Pancreas (tissue), 10 donors: ENCODE data around the gene TGFB3. TPM values are rescaled to one million over a fixed set of nuclear protein-coding genes. Genes with fewer than 3 reads are reported as not detected.
"Not testable (repeated sequence)": the region's sequence is repeated elsewhere in the genome, so short reads cannot be mapped to it uniquely, and the experiment has no call there.

ENCODE experiments used
- ATAC-seq, 4 donors: fragments of 200-7000 bp; cut with Tn5 transposase; one replicate each; pipeline versions ENCODE4 v1.8.0 to v1.9.1; 2020; ENCODE audit warnings: mild to moderate bottlenecking in 4 of 4, moderate library complexity in 4 of 4
- DNase-seq, 6 donors: peaks; one replicate each; pipeline ENCODE4 v3.0.0-alpha.2; 2020
- FAIRE-seq: peaks from 2 replicates; lab custom pipeline; 2012; peaks lifted over from hg19 to GRCh38; lab: Jason Lieb, UNC
- H3K27ac ChIP-seq, 4 donors: fragments of 200-600 bp; sonication (generic); 1 replicate in 3 of 4; 2 replicates in 1 of 4; pipeline versions ENCODE4 v1.5.0 to v1.8.0; 2020
- H3K27me3 ChIP-seq, 4 donors: fragments of 200-600 bp; one replicate each; pipeline ENCODE4 v1.8.0; 2021
- H3K36me3 ChIP-seq, 3 donors: fragments of 200-600 bp; sonication (generic) in 1 of 3; one replicate each; pipeline versions ENCODE4 v1.5.0 to v1.8.0; 2020 to 2021
- H3K4me1 ChIP-seq, 3 donors: fragments of 200-600 bp; one replicate each; pipeline ENCODE4 v1.8.0; 2021
- H3K4me3 ChIP-seq, 4 donors: fragments of 200-600 bp; sonication (generic) in 2 of 4; one replicate each; pipeline versions ENCODE4 v1.5.0 to v1.8.0; 2020 to 2021
- H3K9me3 ChIP-seq, 4 donors: fragments of 200-600 bp; one replicate each; pipeline ENCODE4 v1.8.0; 2021
- WGBS, 2 donors: extraction: QIAGEN DNeasy Blood & Tissue Kit; methylation state at CpG; one replicate each; pipeline ENCODE4 v1.1.7; 2013; 5-methylcytosine and 5-hydroxymethylcytosine counted together
- intact Hi-C, 3 donors: fragments of 100-400 bp; cut with DNase I; formaldehyde crosslinking; loops; one replicate each; pipeline versions ENCODE4 v1.11.1 to v1.14.2; 2022
- polyA plus RNA-seq, 2 donors: library from polyadenylated mRNA; stranded (reverse); fragments of 200-250 nt; gene quantifications; one replicate each; pipeline ENCODE4 v1.2.3, GENCODE V29; 2013
- total RNA-seq, 6 donors: library from RNA; stranded (reverse); fragmentation: NEBNext Ultra II Directional in 4 of 6; extraction: Animal tissue kit (Norgen Biotek cat#: 25700) in 4 of 6; gene quantifications; one replicate each; pipeline versions ENCODE4 v1.2.1 to v1.2.4, GENCODE V29; 2021 to 2023
- TF ChIP-seq, protein P1 (sequence below), 4 donors: fragments of 200-600 bp; sonication (generic) in 3 of 4; IDR thresholded peaks; one replicate each; pipeline versions ENCODE4 v1.5.0 to v1.8.0; 2021; ENCODE audit warnings: antibody characterized with exemption in 4 of 4
- donor health status: healthy with polysubstance abuse.
- donor health status: DM: no; HTN: no; CAD: no; lungs with moderate emphysema.
- donor health status: DM: no; HTN: no; CAD: no.
- donor health status: control.
- donor health status: control.
- donor health status: Bipolar disorder and iron deficiency.
- donor health status: DM: yes; HTN: yes; CAD: no.
- donor health status: DM: no; HTN: no; CAD: no.
- donor health status: DM: no; HTN: no; CAD: no.
- donor health status: DM: yes; HTN: yes; CAD: no.

The TGFB3 gene
- total and polyA plus RNA-seq, 8 donors = 11.6 to 57.2 (median 31.6) TPM

DNA sequence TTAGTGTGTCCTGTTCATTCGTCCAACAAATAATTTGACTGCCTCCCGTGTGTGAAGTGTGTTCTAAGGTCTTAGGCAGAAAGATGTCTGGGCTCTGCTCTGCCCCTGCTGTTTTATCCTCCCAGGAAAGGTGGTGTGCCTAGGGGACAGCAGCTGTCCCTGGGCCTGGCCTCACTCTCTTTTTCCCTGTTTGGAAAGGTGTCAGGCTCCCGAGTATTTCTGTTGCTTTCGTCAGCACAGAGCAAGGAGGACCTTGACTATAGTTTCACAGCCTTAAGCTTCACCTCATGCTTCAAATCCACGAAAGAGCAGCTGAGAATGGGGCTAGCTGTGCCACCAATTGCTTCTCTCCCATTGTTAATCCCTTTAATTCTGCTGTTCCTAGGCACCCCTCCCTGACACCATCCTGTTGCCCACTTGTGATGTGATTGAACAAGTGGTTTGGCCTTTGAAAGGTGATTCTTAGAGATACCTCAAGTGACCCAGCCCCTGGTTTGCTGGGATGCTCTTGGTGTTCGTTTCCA lies 54.2 kb downstream of the TGFB3 start:
- DNase-seq (no peak), FAIRE-seq (no peak), ATAC-seq (no peak)
- Histone ChIP-seq H3K36me3 (no peaks in the 10 kb centered on the region), H3K27me3 (no peaks in the 10 kb centered on the region), H3K4me3 (no peak overlapping the region), H3K9me3 (no peaks in the 10 kb centered on the region), H3K4me1 (no peaks in the 10 kb centered on the region), H3K27ac (no peak overlapping the region)
- TF ChIP-seq, protein P1, sequence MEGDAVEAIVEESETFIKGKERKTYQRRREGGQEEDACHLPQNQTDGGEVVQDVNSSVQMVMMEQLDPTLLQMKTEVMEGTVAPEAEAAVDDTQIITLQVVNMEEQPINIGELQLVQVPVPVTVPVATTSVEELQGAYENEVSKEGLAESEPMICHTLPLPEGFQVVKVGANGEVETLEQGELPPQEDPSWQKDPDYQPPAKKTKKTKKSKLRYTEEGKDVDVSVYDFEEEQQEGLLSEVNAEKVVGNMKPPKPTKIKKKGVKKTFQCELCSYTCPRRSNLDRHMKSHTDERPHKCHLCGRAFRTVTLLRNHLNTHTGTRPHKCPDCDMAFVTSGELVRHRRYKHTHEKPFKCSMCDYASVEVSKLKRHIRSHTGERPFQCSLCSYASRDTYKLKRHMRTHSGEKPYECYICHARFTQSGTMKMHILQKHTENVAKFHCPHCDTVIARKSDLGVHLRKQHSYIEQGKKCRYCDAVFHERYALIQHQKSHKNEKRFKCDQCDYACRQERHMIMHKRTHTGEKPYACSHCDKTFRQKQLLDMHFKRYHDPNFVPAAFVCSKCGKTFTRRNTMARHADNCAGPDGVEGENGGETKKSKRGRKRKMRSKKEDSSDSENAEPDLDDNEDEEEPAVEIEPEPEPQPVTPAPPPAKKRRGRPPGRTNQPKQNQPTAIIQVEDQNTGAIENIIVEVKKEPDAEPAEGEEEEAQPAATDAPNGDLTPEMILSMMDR (IDR thresholded peaks at IDR 0.05) = no peak
- 72 to 73% methylated on average over 6 of the region's 6 CpGs for WGBS, 2 donors
- intact Hi-C loops = no loop called here

DNA sequence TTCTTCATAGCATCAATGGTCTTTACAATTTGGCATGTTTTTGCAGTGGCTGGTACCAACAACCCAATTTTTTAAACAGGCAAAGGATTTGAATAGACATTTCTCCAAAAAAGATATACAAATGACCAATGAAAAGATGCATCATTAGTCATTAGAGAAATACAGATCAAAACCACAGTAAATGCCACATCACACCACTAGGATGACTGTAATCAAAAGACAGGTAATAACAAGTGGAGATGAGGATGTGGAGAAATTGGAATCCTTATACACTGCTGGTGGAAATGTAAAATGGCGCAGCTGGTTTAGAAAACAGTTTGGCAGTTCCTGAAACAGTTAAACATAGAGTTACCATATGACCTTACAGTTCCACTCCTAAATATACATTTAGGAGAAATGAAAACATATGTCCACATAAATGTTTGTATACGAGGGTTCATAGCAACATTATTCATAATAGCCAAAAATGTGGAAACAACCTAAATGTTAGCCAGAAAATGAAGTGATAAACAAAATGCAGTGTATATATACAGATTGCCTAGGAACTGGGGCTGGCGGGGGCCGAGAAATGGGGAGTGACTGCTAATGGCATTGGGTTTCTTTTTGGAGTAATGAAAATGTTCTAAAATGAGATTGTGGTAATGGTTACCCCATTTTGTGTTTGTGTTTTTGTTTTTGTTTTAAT lies 55.2 kb downstream of the TGFB3 start:
- 95% methylated on average over 4 of the region's 4 CpGs for WGBS, 2 donors

GRCh38 chr14:75925141-75925840 lies 56.5 kb downstream of the TGFB3 start:
- H3K4me3 ChIP-seq, ATAC-seq, H3K27ac ChIP-seq, intact Hi-C loops, H3K9me3 ChIP-seq, H3K27me3 ChIP-seq, FAIRE-seq, H3K4me1 ChIP-seq, H3K36me3 ChIP-seq: not testable (repeated sequence)
- DNase-seq = peak in 1 of 6 donors; percentile 37
- WGBS, 2 donors = 95 to 98% methylated on average over 21 to 48 of the region's 54 CpGs

More for the DNA sequence above, 55.2 kb downstream of the TGFB3 start:
- DNase-seq (no peak), FAIRE-seq (no peak), ATAC-seq (no peak)
- Histone ChIP-seq H3K27ac (no peak overlapping the region), H3K4me3 (no peak overlapping the region), H3K27me3 (no peaks in the 10 kb centered on the region), H3K4me1 (no peaks in the 10 kb centered on the region), H3K9me3 (no peaks in the 10 kb centered on the region), H3K36me3 (no peaks in the 10 kb centered on the region)
- intact Hi-C loops = no loop called here
- TF ChIP-seq, protein P1 (IDR thresholded peaks at IDR 0.05) = no peak

DNA sequence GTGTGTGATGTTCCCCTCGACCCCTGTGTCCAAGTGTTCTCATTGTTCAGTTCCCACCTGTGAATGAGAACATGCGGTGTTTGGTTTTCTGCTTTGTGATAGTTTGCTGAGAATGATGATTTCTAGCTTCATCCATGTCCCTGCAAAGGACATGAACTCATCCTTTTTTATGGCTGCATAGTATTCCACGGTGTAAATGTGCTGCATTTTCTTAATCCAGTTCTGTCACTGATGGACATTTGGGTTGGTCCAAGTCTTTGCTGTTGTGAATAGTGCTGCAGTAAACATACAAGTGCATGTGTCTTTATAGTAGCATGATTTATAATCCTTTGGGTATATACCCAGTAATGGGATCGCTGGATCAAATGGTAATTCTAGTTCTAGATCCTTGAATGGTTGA lies 61.4 kb downstream of the TGFB3 start:
- WGBS, 2 donors = 84 to 97% methylated on average over 4 of the region's 4 CpGs

DNA sequence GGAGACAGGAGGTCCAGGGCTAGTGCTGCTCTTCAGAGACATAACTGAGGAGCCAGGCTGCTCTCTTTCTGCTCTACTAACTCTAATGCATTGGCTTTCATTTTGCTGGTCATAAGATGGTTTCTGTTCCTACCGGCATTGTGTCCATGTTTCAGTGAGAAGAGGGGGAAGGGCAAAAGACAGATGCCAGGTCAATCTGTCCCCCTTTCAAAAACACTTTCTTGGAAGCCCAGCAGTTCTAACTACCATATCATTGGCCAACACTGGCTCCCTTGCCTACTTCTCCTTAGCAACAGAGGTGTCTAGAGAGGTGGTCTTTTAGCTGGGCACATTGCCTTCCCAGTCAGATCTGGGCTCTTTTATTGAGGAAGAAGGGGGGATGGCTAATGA lies 63.9 kb downstream of the TGFB3 start:
- DNase-seq = no peak
- FAIRE-seq = no peak
- Histone ChIP-seq H3K9me3 (no peaks in the 10 kb centered on the region), H3K4me1 (no peaks in the 10 kb centered on the region), H3K4me3 (no peak overlapping the region), H3K27me3 (no peaks in the 10 kb centered on the region), H3K27ac (no peak overlapping the region), H3K36me3 (no peaks in the 10 kb centered on the region)
- 54 to 92% methylated on average over 1 of the region's 1 CpG for WGBS, 2 donors
- intact Hi-C loops = no loop called here
- no peak for ATAC-seq
- TF ChIP-seq, protein P1 (IDR thresholded peaks at IDR 0.05) = no peak

More for the DNA sequence above, 61.4 kb downstream of the TGFB3 start:
- H3K4me1 ChIP-seq, H3K9me3 ChIP-seq, H3K27ac ChIP-seq, FAIRE-seq, ATAC-seq, DNase-seq, H3K4me3 ChIP-seq, H3K27me3 ChIP-seq, intact Hi-C loops, H3K36me3 ChIP-seq: not testable (repeated sequence)
